HCT116 (cell line): Measurements from ENCODE around the gene IL3RA. TPM values are rescaled to one million over a fixed set of nuclear protein-coding genes. Genes with fewer than 3 reads are reported as not detected.

ENCODE experiments used
- ATAC-seq: fragments of 200-7000 bp; cut with Tn5 transposase; 2 replicates; pipeline ENCODE4 v1.9.1; 2020; ENCODE audit warnings: mild to moderate bottlenecking, moderate library complexity
- BruUV-seq: library from RNA; stranded (reverse); fragments of 400-500 nt; replicated peaks from 2 replicates; lab custom pipeline; 2021; lab: Mats Ljungman, UMichigan
- CTCF ChIA-PET: fragments of 300-600 bp; sonication (Branson Sonifier 250); formaldehyde crosslinking; loops from one replicate; lab custom pipeline; 2021; ENCODE audit warnings: antibody characterized with exemption; lab: Charles Lee
- POLR2A ChIA-PET: fragments of 300-600, 350-600 bp; sonication (Branson Sonifier 250); formaldehyde crosslinking; loops from one replicate; lab custom pipeline; 2021; ENCODE audit warnings: antibody characterized with exemption; lab: Charles Lee
- RAD21 ChIA-PET, 2 experiments: fragments of 300-600 bp; sonication (Branson Sonifier 250); formaldehyde crosslinking; loops; one replicate each; lab custom pipeline; 2023; ENCODE audit warnings: low total read pairs in 2 of 2; ENCODE audit not compliant: uncharacterized antibody in 2 of 2, unreplicated experiment in 2 of 2, low non-redundant PET in 1 of 2; lab: Charles Lee
- DNase-seq: peaks from one replicate; pipeline ENCODE4 v3.0.0-alpha.2; 2010; ENCODE audit warnings: low read depth, low spot score
- H2AFZ ChIP-seq: fragments of 200-600 bp; shearing (Covaris generic), sonication (generic); 2 replicates; pipeline ENCODE4 v1.6.1; 2017; ENCODE audit warnings: low read depth, mixed run types, mixed read lengths, antibody characterized with exemption, low read length; ENCODE audit not compliant: poor library complexity, severe bottlenecking
- H3K27ac ChIP-seq: 2 replicates; pipeline ENCODE4 v1.5.1; 2012; ENCODE audit warnings: low read depth, low read length
- H3K27me3 ChIP-seq: fragments of 200-600 bp; sonication (generic); 2 replicates; pipeline ENCODE4 v1.6.1; 2016; ENCODE audit warnings: mixed run types, low read length, mixed read lengths; ENCODE audit not compliant: insufficient read depth
- H3K36me3 ChIP-seq, 2 experiments: fragments of 200-500 bp in 1 of 2; fragments of 200-600 bp in 1 of 2; sonication (Bioruptor generic) in 1 of 2; sonication (generic) in 1 of 2; 2 replicates each; pipeline versions ENCODE4 v1.5.1 to v1.6.1; 2014 to 2016; ENCODE audit warnings: low read length in 2 of 2, inconsistent platforms in 1 of 2, mixed read lengths in 1 of 2, mixed run types in 1 of 2; ENCODE audit not compliant: insufficient read depth in 2 of 2, control insufficient read depth in 1 of 2
- H3K4me1 ChIP-seq, 2 experiments: fragments of 200-600 bp in 1 of 2; sonication (generic) in 1 of 2; 2 replicates each; pipeline versions ENCODE4 v1.5.1 to v1.6.1; 2012 to 2017; ENCODE audit warnings: low read length in 2 of 2, inconsistent platforms in 1 of 2, mild to moderate bottlenecking in 1 of 2, mixed read lengths in 1 of 2, mixed run types in 1 of 2, moderate library complexity in 1 of 2; ENCODE audit not compliant: insufficient read depth in 2 of 2, control insufficient read depth in 1 of 2
- H3K4me2 ChIP-seq: fragments of 200-600 bp; sonication (generic); 2 replicates; pipeline ENCODE4 v1.6.1; 2017; ENCODE audit warnings: mixed run types, low read length, mixed read lengths
- H3K4me3 ChIP-seq, 2 experiments: fragments of 200-600 bp in 1 of 2; sonication (generic) in 1 of 2; replicated peaks in 1 of 2; 2 replicates each; pipeline ENCODE4 v1.5.1; 2011 to 2016; ENCODE audit warnings: low read length in 2 of 2, control low read depth in 1 of 2, low read depth in 1 of 2, mild to moderate bottlenecking in 1 of 2, mixed read lengths in 1 of 2, mixed run types in 1 of 2
- H3K79me2 ChIP-seq: fragments of 200-600 bp; sonication (generic); 2 replicates; pipeline ENCODE4 v1.6.1; 2017; ENCODE audit warnings: mild to moderate bottlenecking, mixed run types, low read length, moderate library complexity, mixed read lengths; ENCODE audit not compliant: insufficient read depth
- H3K9ac ChIP-seq: fragments of 200-600 bp; sonication (generic); 2 replicates; pipeline ENCODE4 v1.6.1; 2016; ENCODE audit warnings: low read length, mixed read lengths
- H3K9me2 ChIP-seq: fragments of 200-600 bp; sonication (generic), shearing (Covaris generic); 2 replicates; pipeline ENCODE4 v1.6.1; 2017; ENCODE audit warnings: mixed run types, mild to moderate bottlenecking, moderate library complexity; ENCODE audit not compliant: insufficient read depth
- H3K9me3 ChIP-seq, 2 experiments: fragments of 200-500 bp in 1 of 2; fragments of 200-600 bp in 1 of 2; sonication (Bioruptor generic) in 1 of 2; sonication (generic) in 1 of 2; 2 replicates each; pipeline ENCODE4 v1.6.1; 2014 to 2017; ENCODE audit warnings: low read length in 2 of 2, mixed read lengths in 2 of 2, inconsistent platforms in 1 of 2, low read depth in 1 of 2, mild to moderate bottlenecking in 1 of 2, mixed run types in 1 of 2, moderate library complexity in 1 of 2; ENCODE audit not compliant: control insufficient read depth in 1 of 2, insufficient read depth in 1 of 2
- H4K20me1 ChIP-seq: fragments of 200-600 bp; sonication (generic), shearing (Covaris generic); 2 replicates; pipeline ENCODE4 v1.6.1; 2017; ENCODE audit warnings: mixed run types, mild to moderate bottlenecking, moderate library complexity; ENCODE audit not compliant: insufficient read depth
- CEBPB ChIP-seq: IDR thresholded peaks from 2 replicates; pipeline ENCODE4 v1.6.1; 2012; ENCODE audit warnings: low read depth
- EGR1 ChIP-seq: IDR thresholded peaks from 2 replicates; pipeline ENCODE4 v1.6.1; 2012; ENCODE audit warnings: low read depth
- EZH2 ChIP-seq: fragments of 200-600 bp; sonication (generic); IDR thresholded peaks from 2 replicates; pipeline ENCODE4 v1.6.1; 2017; ENCODE audit warnings: antibody characterized with exemption, mixed run types
- EZH2phosphoT487 ChIP-seq: fragments of 200-600 bp; IDR thresholded peaks from 2 replicates; pipeline ENCODE4 v1.6.1; 2018; ENCODE audit warnings: antibody characterized with exemption, borderline replicate concordance
- FOSL1 ChIP-seq: IDR thresholded peaks from 2 replicates; pipeline ENCODE4 v1.6.1; 2012; ENCODE audit warnings: low read depth
- JUND ChIP-seq: IDR thresholded peaks from 2 replicates; pipeline ENCODE4 v1.6.1; 2012
- POLR2AphosphoS5 ChIP-seq: IDR thresholded peaks from 2 replicates; pipeline ENCODE4 v1.6.1; 2011; ENCODE audit warnings: mild to moderate bottlenecking, low read depth, low read length, moderate library complexity
- SIN3A ChIP-seq: IDR thresholded peaks from 2 replicates; pipeline ENCODE4 v1.6.1; 2012; ENCODE audit warnings: low read depth
- SRF ChIP-seq: IDR thresholded peaks from 2 replicates; pipeline ENCODE4 v1.6.1; 2012; ENCODE audit warnings: low read depth
- TCF7L2 ChIP-seq: IDR thresholded peaks from 2 replicates; pipeline ENCODE4 v1.7.0; 2011; ENCODE audit warnings: borderline replicate concordance, inconsistent platforms; ENCODE audit not compliant: insufficient read depth, insufficient read length; ENCODE audit errors: extremely low read depth
- ZFX ChIP-seq: fragments of 450-650 bp; IDR thresholded peaks from 2 replicates; pipeline ENCODE4 v1.6.1; 2017
- ZNF274 ChIP-seq: fragments of 200-500 bp; sonication (Bioruptor generic); IDR thresholded peaks from 2 replicates; pipeline ENCODE4 v1.6.1; 2014; ENCODE audit warnings: mild to moderate bottlenecking, low read depth, low read length, inconsistent platforms
- intact Hi-C: fragments of 100-400 bp; cut with micrococcal nuclease; formaldehyde crosslinking; loops from 2 replicates; pipeline ENCODE4 v1.10.0; 2022
- total RNA-seq: library from RNA; stranded (reverse); gene quantifications from one replicate; pipeline ENCODE4 v1.2.1, GENCODE V29; 2021; ENCODE audit not compliant: unreplicated experiment
- TF ChIP-seq, protein P1 (sequence below): IDR thresholded peaks from 2 replicates; pipeline ENCODE4 v1.6.1; 2012
- TF ChIP-seq, protein P2 (sequence below): IDR thresholded peaks from 2 replicates; pipeline ENCODE4 v1.6.1; 2011; ENCODE audit warnings: mild to moderate bottlenecking, low read length, moderate library complexity; ENCODE audit not compliant: insufficient replicate concordance; ENCODE audit errors: extremely low read depth
- TF ChIP-seq, protein P3 (sequence below), 3 experiments: fragments of 200-600 bp in 1 of 3; sonication (generic) in 1 of 3; IDR thresholded peaks in 2 of 3; conservative IDR thresholded peaks in 1 of 3; 2 replicates each; pipeline ENCODE4 v1.5.1; 2012 to 2017; ENCODE audit warnings: low read depth in 2 of 3, low read length in 2 of 3, antibody characterized with exemption in 1 of 3, borderline replicate concordance in 1 of 3, control low read depth in 1 of 3, mild to moderate bottlenecking in 1 of 3, mixed read lengths in 1 of 3, mixed run types in 1 of 3, moderate library complexity in 1 of 3; ENCODE audit not compliant: insufficient read depth in 1 of 3
- TF ChIP-seq, protein P4 (sequence below): IDR thresholded peaks from 2 replicates; pipeline ENCODE4 v1.6.1; 2012

IL3RA gene
- total RNA-seq, 1 experiment from 2014 or later: not detected

DNA sequence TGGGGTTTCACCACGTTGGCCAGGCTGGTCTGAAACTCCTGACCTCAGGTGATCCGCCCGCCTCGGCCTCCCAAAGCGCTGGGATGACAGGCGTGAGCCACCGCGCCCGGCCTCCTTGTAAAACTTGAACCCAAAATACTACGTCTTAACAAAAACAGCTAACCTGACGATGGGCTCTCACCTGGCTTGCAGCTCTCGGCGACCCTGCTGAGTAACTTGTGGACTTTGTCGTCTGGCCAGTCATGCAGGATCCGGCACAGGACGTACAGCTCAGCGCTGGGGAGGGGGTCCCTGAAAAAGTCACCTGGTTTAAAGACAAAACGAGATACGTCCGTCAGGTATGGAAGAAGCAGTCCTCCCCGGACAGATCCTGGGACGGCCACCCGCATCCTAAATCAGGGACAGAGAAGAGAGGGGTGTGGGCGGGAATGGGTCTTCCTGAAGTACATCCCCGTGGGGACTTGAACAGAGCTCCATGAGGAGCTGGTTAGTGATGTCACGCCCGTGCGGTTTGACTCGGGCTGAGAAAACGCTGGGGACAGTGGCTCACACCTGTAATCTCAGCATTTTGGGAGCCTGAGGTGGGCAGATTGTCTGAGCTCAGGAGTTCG lies 76.1 kb downstream of the IL3RA start:
- H3K4me2 ChIP-seq: no peak overlapping the region
- no peaks in the 10 kb centered on the region for H3K9me2 ChIP-seq
- BruUV-seq: no TSS peak
- H3K4me1 ChIP-seq: no peaks in the 10 kb centered on the region
- no peaks in the 10 kb centered on the region for H4K20me1 ChIP-seq
- peaks cover 0 to 8% of the 10 kb centered on the region in 2 experiments; a peak in 2 of 4 replicates for H3K36me3 ChIP-seq
- RAD21 ChIA-PET: no interaction called here
- H3K27ac ChIP-seq: no peak overlapping the region
- intact Hi-C loops: no loop called here
- ATAC-seq (no peak), DNase-seq (no peak)
- TF ChIP-seq, protein P1, sequence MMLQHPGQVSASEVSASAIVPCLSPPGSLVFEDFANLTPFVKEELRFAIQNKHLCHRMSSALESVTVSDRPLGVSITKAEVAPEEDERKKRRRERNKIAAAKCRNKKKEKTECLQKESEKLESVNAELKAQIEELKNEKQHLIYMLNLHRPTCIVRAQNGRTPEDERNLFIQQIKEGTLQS: no peak
- no peak for TF ChIP-seq EGR1
- TF ChIP-seq FOSL1: no peak
- TF ChIP-seq, protein P2, sequence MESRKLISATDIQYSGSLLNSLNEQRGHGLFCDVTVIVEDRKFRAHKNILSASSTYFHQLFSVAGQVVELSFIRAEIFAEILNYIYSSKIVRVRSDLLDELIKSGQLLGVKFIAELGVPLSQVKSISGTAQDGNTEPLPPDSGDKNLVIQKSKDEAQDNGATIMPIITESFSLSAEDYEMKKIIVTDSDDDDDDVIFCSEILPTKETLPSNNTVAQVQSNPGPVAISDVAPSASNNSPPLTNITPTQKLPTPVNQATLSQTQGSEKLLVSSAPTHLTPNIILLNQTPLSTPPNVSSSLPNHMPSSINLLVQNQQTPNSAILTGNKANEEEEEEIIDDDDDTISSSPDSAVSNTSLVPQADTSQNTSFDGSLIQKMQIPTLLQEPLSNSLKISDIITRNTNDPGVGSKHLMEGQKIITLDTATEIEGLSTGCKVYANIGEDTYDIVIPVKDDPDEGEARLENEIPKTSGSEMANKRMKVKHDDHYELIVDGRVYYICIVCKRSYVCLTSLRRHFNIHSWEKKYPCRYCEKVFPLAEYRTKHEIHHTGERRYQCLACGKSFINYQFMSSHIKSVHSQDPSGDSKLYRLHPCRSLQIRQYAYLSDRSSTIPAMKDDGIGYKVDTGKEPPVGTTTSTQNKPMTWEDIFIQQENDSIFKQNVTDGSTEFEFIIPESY: no peak
- TF ChIP-seq EZH2: no peak
- no peak overlapping the region for H3K9ac ChIP-seq
- no peaks in the 10 kb centered on the region for H3K9me3 ChIP-seq
- CTCF ChIA-PET: no interaction called here
- no peak overlapping the region for H2AFZ ChIP-seq
- POLR2A ChIA-PET: no interaction called here
- no peaks in the 10 kb centered on the region for H3K79me2 ChIP-seq
- H3K27me3 ChIP-seq: no peaks in the 10 kb centered on the region
- H3K4me3 ChIP-seq: no peak overlapping the region

DNA sequence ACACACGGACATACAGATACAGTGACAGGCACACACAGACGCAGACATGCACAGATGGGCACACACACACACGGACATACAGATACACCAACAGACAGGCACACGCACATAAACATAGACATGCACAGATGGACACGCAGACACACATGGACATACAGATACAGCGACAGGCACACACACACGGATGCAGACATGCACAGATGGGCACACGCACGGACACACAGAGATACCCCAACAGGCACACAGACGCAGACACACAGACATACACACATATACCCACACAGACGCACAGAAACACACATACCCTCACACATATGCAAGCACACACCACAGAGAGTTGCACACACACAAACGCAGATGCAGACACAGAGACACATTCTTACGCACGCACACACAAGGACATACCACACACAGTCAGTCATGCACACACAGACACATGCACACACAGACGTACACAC lies 79.8 kb downstream of the IL3RA start:
- BruUV-seq: no TSS peak
- CTCF ChIA-PET: no interaction called here
- TF ChIP-seq TCF7L2 (no peak), CEBPB (no peak), SIN3A (no peak), POLR2AphosphoS5 (no peak), SRF (no peak), JUND (no peak), FOSL1 (no peak), ZNF274 (no peak), EGR1 (no peak), EZH2phosphoT487 (no peak), EZH2 (no peak), ZFX (no peak)
- TF ChIP-seq, protein P1: no peak
- TF ChIP-seq, protein P3, sequence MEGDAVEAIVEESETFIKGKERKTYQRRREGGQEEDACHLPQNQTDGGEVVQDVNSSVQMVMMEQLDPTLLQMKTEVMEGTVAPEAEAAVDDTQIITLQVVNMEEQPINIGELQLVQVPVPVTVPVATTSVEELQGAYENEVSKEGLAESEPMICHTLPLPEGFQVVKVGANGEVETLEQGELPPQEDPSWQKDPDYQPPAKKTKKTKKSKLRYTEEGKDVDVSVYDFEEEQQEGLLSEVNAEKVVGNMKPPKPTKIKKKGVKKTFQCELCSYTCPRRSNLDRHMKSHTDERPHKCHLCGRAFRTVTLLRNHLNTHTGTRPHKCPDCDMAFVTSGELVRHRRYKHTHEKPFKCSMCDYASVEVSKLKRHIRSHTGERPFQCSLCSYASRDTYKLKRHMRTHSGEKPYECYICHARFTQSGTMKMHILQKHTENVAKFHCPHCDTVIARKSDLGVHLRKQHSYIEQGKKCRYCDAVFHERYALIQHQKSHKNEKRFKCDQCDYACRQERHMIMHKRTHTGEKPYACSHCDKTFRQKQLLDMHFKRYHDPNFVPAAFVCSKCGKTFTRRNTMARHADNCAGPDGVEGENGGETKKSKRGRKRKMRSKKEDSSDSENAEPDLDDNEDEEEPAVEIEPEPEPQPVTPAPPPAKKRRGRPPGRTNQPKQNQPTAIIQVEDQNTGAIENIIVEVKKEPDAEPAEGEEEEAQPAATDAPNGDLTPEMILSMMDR (IDR thresholded peaks at IDR 0.05 in 2 of 3, conservative IDR thresholded peaks at IDR 0.05 in 1 of 3; ENCODE audit: borderline replicate concordance in 1 of 3, insufficient read depth in 1 of 3, low read depth in 2 of 3, low read length in 2 of 3): no peak
- TF ChIP-seq, protein P4, sequence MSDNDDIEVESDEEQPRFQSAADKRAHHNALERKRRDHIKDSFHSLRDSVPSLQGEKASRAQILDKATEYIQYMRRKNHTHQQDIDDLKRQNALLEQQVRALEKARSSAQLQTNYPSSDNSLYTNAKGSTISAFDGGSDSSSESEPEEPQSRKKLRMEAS: no peak

More for the DNA sequence above, 79.8 kb downstream of the IL3RA start:
- no peak overlapping the region for H3K4me2 ChIP-seq
- DNase-seq (no peak), ATAC-seq (no peak)
- ChIA-PET POLR2A (no interaction called here), RAD21 (no interaction called here)
- no peaks in the 10 kb centered on the region for H3K27me3 ChIP-seq
- H3K36me3 ChIP-seq: peaks cover 0 to 9% of the 10 kb centered on the region in 2 experiments; a peak in 1 of 4 replicates
- no peaks in the 10 kb centered on the region for H3K9me2 ChIP-seq
- no peaks in the 10 kb centered on the region for H4K20me1 ChIP-seq
- H3K27ac ChIP-seq: no peak overlapping the region
- H3K9me3 ChIP-seq: no peaks in the 10 kb centered on the region
- H2AFZ ChIP-seq: no peak overlapping the region
- no peaks in the 10 kb centered on the region for H3K79me2 ChIP-seq
- H3K9ac ChIP-seq: no peak overlapping the region
- H3K4me1 ChIP-seq: no peaks in the 10 kb centered on the region
- no peak overlapping the region for H3K4me3 ChIP-seq
- intact Hi-C loops: no loop called here
